Right ventricle myocardium superior (tissue), 1 donor: Measurements from ENCODE around the gene TRAFD1. TPM values are rescaled to one million over a fixed set of nuclear protein-coding genes. Genes with fewer than 3 reads are reported as not detected.
"Not testable (repeated sequence)": the region's sequence is repeated elsewhere in the genome, so short reads cannot be mapped to it uniquely, and the experiment has no call there.

Experiments
- ATAC-seq: fragments of 200-7000 bp; cut with Tn5 transposase; one replicate; pipeline ENCODE4 v1.9.1; 2020; ENCODE audit warnings: mild to moderate bottlenecking; ENCODE audit not compliant: poor library complexity
- DNase-seq: peaks from one replicate; pipeline ENCODE4 v3.0.0-alpha.2; 2020
- intact Hi-C: fragments of 100-400 bp; cut with DNase I; formaldehyde crosslinking; loops from one replicate; pipeline ENCODE4 v1.11.2; 2022
- long read RNA-seq: library from polyadenylated mRNA; unstranded; transcript quantifications from one replicate; pipeline ENCODE4 v2.0.0, GENCODE V29; 2021
- total RNA-seq: library from RNA; stranded (reverse); fragmentation: NEBNext Ultra II Directional; extraction: Animal tissue kit (Norgen Biotek cat#: 25700); gene quantifications from one replicate; pipeline ENCODE4 v1.2.1, GENCODE V29; 2021
- donor health status: DM: no; HTN: yes; CAD: no; lungs with severe emphysema.

TRAFD1 gene
- 17.4 TPM for total RNA-seq
- long read RNA-seq, transcript TRAFD1-202 (12 exons, 2,697 nt): major isoform, 36 of 48 reads
- long read RNA-seq, partial matches to known transcripts: 6 of 48 reads
- long read RNA-seq, other reads (novel, unspliced or antisense): 3 of 48 reads

GRCh38 chr12:112125250-112125999, at the start of gene TRAFD1:
Gene TRAFD1 (plus strand): TSS chr12:112125560. CDS start chr12:112130523, 4,963 bp downstream.
- intact Hi-C loops: no loop called here
- DNase-seq (peak; percentile 99), ATAC-seq (peak; percentile 97)

- DNase-seq: no peak
- intact Hi-C loops: loop anchor here (10.0 kb wide), 1 partner anchor 52 kb away; no protein-coding TSS in a partner anchor
- no peak for ATAC-seq
Observed at GRCh38 chr12:112087055-112087850, 38.1 kb upstream of the TRAFD1 start.

GRCh38 chr12:112087851-112088250, 37.5 kb upstream of the TRAFD1 start:
- ATAC-seq: no peak
- DNase-seq: no peak
- intact Hi-C loops: loop anchor here (10.0 kb wide), 1 partner anchor 53 kb away; no protein-coding TSS in a partner anchor

- DNase-seq (no peak), ATAC-seq (no peak)
- intact Hi-C loops: no loop called here
Observed at GRCh38 chr12:112091563-112091962, 33.8 kb upstream of the TRAFD1 start.

GRCh38 chr12:112096070-112096469, 29.3 kb upstream of the TRAFD1 start:
- intact Hi-C loops: no loop called here
- DNase-seq: no peak
- peak; percentile 55 for ATAC-seq

GRCh38 chr12:112096667-112097066, 28.7 kb upstream of the TRAFD1 start:
- DNase-seq (no peak), ATAC-seq (no peak)
- intact Hi-C loops: no loop called here

- ATAC-seq (no peak), DNase-seq (no peak)
- intact Hi-C loops: no loop called here
Observed at GRCh38 chr12:112097641-112098040, 27.7 kb upstream of the TRAFD1 start.

GRCh38 chr12:112100500-112100899, 24.9 kb upstream of the TRAFD1 start:
- intact Hi-C loops, DNase-seq, ATAC-seq: not testable (repeated sequence)

GRCh38 chr12:112102127-112102526, 23.2 kb upstream of the TRAFD1 start:
- DNase-seq (no peak), ATAC-seq (no peak)
- intact Hi-C loops: no loop called here

- DNase-seq, intact Hi-C loops, ATAC-seq: not testable (repeated sequence)
Observed at GRCh38 chr12:112102746-112103145, 22.6 kb upstream of the TRAFD1 start.

- DNase-seq (no peak), ATAC-seq (no peak)
- intact Hi-C loops: no loop called here
Observed at GRCh38 chr12:112103758-112104503, 21.4 kb upstream of the TRAFD1 start.

GRCh38 chr12:112105891-112106290, 19.5 kb upstream of the TRAFD1 start:
- ATAC-seq (no peak), DNase-seq (no peak)
- intact Hi-C loops: no loop called here

GRCh38 chr12:112107306-112108201, 17.8 kb upstream of the TRAFD1 start:
- DNase-seq: no peak
- no peak for ATAC-seq
- intact Hi-C loops: no loop called here

- intact Hi-C loops: no loop called here
- DNase-seq (peak; percentile 95), ATAC-seq (peak; percentile 97)
Observed at GRCh38 chr12:112108202-112109079, 16.9 kb upstream of the TRAFD1 start, which contains the start of gene NAA25. Gene NAA25 (minus strand): TSS chr12:112108783. CDS start chr12:112108773, 10 bp downstream.

GRCh38 chr12:112110787-112111662, 14.3 kb upstream of the TRAFD1 start:
- intact Hi-C loops, ATAC-seq: not testable (repeated sequence)

GRCh38 chr12:112111931-112112330, 13.4 kb upstream of the TRAFD1 start:
- intact Hi-C loops: no loop called here
- DNase-seq (no peak), ATAC-seq (no peak)

More at GRCh38 chr12:112110787-112111662, 14.3 kb upstream of the TRAFD1 start:
- DNase-seq: not testable (repeated sequence)
